ENCODE measurements around the gene CYB561A3.
A peak's percentile ranks its signal among the peaks of the same experiment; 100 is the strongest.

The CYB561A3 gene

DNA sequence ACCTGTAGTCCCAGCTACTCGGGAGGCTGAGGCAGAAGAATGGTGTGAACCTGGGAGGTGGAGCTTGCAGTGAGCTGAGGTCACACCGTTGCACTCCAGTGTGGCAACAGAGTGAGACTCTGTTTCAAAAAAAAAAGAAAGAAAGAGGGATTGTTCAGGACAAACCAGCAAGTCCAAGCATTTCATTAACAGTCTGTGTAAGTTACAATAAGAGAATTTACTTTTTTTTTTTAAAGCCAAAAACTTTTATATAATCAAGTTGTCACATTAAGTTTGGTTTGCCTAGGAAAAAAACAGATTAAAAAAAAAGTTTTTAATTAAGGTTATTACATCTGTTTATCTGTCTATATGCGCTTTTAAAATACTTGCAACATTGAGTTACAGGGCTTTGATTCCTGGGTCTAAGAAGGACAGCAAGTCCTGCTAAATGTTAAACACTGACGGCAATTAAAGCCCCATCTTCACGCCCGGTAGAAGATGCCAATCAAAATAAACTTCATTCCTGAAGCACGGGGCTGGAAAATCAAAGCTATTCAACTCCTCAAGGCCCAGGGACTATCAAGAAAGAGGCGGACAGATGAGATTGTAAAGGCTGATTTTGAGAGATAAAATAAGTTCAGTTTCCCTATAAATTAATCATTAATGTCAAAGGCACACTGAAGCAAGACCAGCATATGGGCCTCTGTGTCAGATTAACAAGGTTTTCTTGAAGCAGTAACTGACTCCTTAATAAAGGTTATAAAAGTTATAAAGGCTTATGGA is 11.2 kb upstream of the CYB561A3 start:
- no peak overlapping the region for H3K27ac Mint-ChIP-seq
- peaks cover 93% of the 10 kb centered on the region for H3K36me3 Mint-ChIP-seq (ENCODE audit: low read depth)
- TF ChIP-seq, protein P1, sequence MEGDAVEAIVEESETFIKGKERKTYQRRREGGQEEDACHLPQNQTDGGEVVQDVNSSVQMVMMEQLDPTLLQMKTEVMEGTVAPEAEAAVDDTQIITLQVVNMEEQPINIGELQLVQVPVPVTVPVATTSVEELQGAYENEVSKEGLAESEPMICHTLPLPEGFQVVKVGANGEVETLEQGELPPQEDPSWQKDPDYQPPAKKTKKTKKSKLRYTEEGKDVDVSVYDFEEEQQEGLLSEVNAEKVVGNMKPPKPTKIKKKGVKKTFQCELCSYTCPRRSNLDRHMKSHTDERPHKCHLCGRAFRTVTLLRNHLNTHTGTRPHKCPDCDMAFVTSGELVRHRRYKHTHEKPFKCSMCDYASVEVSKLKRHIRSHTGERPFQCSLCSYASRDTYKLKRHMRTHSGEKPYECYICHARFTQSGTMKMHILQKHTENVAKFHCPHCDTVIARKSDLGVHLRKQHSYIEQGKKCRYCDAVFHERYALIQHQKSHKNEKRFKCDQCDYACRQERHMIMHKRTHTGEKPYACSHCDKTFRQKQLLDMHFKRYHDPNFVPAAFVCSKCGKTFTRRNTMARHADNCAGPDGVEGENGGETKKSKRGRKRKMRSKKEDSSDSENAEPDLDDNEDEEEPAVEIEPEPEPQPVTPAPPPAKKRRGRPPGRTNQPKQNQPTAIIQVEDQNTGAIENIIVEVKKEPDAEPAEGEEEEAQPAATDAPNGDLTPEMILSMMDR (IDR thresholded peaks at IDR 0.05): no peak
- H3K4me1 Mint-ChIP-seq: no peaks in the 10 kb centered on the region
- no peak for DNase-seq
- H3K27me3 Mint-ChIP-seq (ENCODE audit: low read depth, poor library complexity): no peaks in the 10 kb centered on the region
- no peak overlapping the region for H3K4me3 Mint-ChIP-seq
- peaks cover 54% of the 10 kb centered on the region for H3K9me3 Mint-ChIP-seq

DNA sequence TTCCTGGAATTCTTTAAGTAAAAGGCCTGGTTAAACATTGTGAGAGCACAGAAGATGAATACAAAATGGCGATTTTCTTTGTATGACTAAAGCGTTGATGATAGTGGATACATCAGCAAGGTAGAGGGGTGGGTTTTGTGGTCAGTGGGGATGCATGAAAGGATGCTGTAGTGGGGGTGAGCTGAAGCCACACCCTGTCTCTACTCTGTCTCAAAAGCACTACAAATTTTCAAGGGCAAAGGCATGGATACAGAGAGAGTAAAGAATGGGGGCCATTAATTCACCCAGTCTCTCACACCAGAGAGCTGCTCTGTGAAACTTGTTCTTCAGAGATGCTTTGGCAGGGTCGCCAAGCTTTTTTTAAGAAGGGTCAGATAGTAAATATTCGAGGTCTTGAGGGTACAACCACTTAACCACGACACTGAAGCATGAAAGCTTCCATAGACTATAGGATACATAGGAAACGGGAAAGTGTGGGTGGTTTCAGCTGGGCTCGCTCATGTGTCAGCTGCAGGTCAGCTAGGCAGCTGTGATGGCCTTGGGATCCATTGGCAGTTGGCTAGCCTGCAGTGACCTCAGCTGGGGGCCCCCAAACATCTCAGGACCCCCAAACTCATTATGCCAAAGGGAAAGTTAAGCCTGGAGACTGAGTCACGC is 8.8 kb upstream of the CYB561A3 start:
- TF ChIP-seq, protein P1 (IDR thresholded peaks at IDR 0.05): no peak
- no peak for DNase-seq
- Mint-ChIP-seq H3K27ac (peak overlapping the region; percentile 34), H3K4me3 (no peak overlapping the region), H3K36me3 (ENCODE audit: low read depth) (peaks cover 89% of the 10 kb centered on the region), H3K4me1 (no peaks in the 10 kb centered on the region), H3K9me3 (peaks cover 50% of the 10 kb centered on the region), H3K27me3 (ENCODE audit: low read depth, poor library complexity) (no peaks in the 10 kb centered on the region)

DNA sequence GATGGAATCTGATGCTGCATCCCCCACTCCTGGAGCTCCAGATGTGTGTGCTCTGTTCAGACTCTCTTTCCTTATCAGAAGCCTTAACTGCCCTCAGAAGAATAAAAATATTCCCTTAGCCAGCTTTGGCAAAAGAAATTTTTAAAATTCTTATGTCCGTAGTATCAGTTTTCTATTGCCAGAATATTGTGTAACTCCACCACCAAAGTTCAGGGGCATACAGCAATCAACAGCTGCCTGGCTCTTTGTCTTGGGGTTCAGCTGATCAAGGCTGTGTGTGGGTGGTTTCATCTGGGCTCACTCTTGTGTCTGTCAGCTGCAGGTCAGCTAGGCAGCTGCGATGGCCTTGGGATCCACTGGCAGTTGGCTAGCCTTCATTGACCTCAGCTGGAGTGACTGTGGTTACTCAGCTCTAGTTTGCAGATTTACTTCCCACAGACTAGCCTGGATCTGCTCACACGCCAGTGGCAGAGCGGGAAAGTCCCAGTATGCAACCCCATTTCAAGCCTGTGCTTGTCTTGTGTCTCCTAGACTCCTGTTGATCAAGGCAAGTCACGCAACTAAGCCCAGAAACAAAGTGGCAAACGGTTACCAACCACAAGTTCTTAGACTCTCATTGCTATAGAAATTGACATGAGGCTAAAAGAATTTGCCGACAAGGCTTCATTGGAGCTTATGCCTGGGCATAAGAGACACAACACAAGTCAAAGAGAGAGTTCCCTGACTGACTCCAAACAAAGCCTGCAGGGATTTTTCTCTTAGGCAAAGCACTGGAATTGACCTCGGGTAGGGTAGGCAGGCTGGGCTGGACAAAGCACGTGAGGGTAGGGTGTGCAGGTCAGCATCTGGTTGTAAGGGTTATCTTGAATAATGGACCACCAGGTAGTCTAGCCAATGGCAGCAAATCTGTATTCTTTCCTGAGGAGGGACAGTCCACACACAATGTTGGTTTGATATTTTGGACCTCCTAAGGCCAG is 8.0 kb upstream of the CYB561A3 start:
- peaks cover 81% of the 10 kb centered on the region for H3K36me3 Mint-ChIP-seq (ENCODE audit: low read depth)
- H3K4me3 Mint-ChIP-seq: no peak overlapping the region
- TF ChIP-seq, protein P1 (IDR thresholded peaks at IDR 0.05): no peak
- no peaks in the 10 kb centered on the region for H3K4me1 Mint-ChIP-seq
- H3K9me3 Mint-ChIP-seq: peaks cover 45% of the 10 kb centered on the region
- H3K27ac Mint-ChIP-seq: peak overlapping the region; percentile 34
- no peaks in the 10 kb centered on the region for H3K27me3 Mint-ChIP-seq (ENCODE audit: low read depth, poor library complexity)
- DNase-seq: no peak

DNA sequence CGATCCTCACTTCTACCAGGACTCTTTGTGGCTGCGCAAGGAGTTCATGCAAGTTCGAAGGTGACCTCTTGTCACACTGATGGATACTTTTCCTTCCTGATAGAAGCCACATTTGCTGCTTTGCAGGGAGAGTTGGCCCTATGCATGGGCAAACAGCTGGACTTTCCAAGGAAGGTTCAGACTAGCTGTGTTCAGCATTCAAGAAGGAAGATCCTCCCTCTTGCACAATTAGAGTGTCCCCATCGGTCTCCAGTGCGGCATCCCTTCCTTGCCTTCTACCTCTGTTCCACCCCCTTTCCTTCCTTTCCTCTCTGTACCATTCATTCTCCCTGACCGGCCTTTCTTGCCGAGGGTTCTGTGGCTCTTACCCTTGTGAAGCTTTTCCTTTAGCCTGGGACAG is 7.0 kb upstream of the CYB561A3 start:
- Mint-ChIP-seq H3K36me3 (ENCODE audit: low read depth) (peaks cover 80% of the 10 kb centered on the region), H3K4me3 (no peak overlapping the region)
- TF ChIP-seq, protein P1 (IDR thresholded peaks at IDR 0.05): no peak

DNA sequence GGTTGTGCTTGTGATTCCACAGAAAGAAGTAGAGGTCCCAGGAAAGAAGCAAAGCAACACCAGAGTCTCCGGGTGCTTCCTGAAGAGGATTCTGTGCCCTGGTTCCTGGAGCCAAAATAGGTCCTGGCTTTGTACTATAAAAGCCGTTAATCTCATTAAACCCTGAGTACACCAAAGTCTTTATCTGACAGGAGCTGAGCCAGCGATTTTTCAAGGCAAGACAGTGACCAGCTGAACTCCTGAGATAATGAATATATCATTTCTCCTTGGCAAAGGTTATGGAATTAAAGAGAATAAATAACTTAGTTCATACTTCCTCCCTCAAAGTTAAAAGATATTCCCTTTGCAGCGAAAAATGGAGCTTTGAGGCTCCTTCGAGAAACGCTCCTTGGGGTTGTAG is 5.7 kb upstream of the CYB561A3 start:
- peaks cover 17% of the 10 kb centered on the region for H3K4me1 Mint-ChIP-seq
- no peak for DNase-seq
- TF ChIP-seq, protein P1 (IDR thresholded peaks at IDR 0.05): no peak
- H3K9me3 Mint-ChIP-seq: peaks cover 24% of the 10 kb centered on the region
- H3K36me3 Mint-ChIP-seq (ENCODE audit: low read depth): peaks cover 77% of the 10 kb centered on the region
- H3K27ac Mint-ChIP-seq: no peak overlapping the region
- H3K27me3 Mint-ChIP-seq (ENCODE audit: low read depth, poor library complexity): no peaks in the 10 kb centered on the region
- no peak overlapping the region for H3K4me3 Mint-ChIP-seq

More for the DNA sequence above, 7.0 kb upstream of the CYB561A3 start:
- Mint-ChIP-seq H3K4me1 (peaks cover 4% of the 10 kb centered on the region), H3K27me3 (ENCODE audit: low read depth, poor library complexity) (no peaks in the 10 kb centered on the region), H3K9me3 (peaks cover 35% of the 10 kb centered on the region), H3K27ac (peak overlapping the region; percentile 67)
- no peak for DNase-seq
